Tibial nerve (tissue), 4 donors: Measurements from ENCODE around the gene MRPL21. TPM values are rescaled to one million over a fixed set of nuclear protein-coding genes. Genes with fewer than 3 reads are reported as not detected.

Experiments
- DNase-seq, 2 donors: peaks; one replicate each; pipeline ENCODE4 v3.0.0-alpha.2; 2019; ENCODE audit warnings: low spot score in 2 of 2
- H3K27ac ChIP-seq, 4 donors: fragments of 200-600 bp; sonication (generic) in 3 of 4; one replicate each; pipeline ENCODE4 v1.5.1; 2017 to 2019; ENCODE audit warnings: mild to moderate bottlenecking in 1 of 4
- H3K27me3 ChIP-seq, 2 donors: fragments of 200-600 bp; sonication (generic) in 1 of 2; one replicate each; pipeline versions ENCODE4 v1.5.1 to v1.6.0; 2017 to 2019
- H3K36me3 ChIP-seq, 3 donors: fragments of 200-600 bp; sonication (generic); one replicate each; pipeline ENCODE4 v1.5.1; 2018 to 2019
- H3K4me1 ChIP-seq, 4 donors: fragments of 200-600 bp; sonication (generic) in 3 of 4; one replicate each; pipeline ENCODE4 v1.5.1; 2017 to 2019
- H3K4me3 ChIP-seq, 4 donors: fragments of 200-600 bp; sonication (generic) in 3 of 4; one replicate each; pipeline ENCODE4 v1.5.1; 2017 to 2019; ENCODE audit warnings: mild to moderate bottlenecking in 1 of 4, moderate library complexity in 1 of 4
- H3K9me3 ChIP-seq, 4 donors: fragments of 200-600 bp; sonication (generic) in 3 of 4; one replicate each; pipeline ENCODE4 v1.5.1; 2017 to 2019
- EP300 ChIP-seq, 2 donors: sonication (generic); formaldehyde crosslinking; IDR thresholded peaks; one replicate each; pipeline ENCODE4 v1.6.1; 2017; ENCODE audit warnings: antibody characterized with exemption in 2 of 2, mild to moderate bottlenecking in 1 of 2
- POLR2A ChIP-seq, 2 donors: fragments of 450-650 bp; IDR thresholded peaks; one replicate each; pipeline ENCODE4 v1.6.1; 2017; ENCODE audit warnings: antibody characterized with exemption in 2 of 2, mild to moderate bottlenecking in 2 of 2, moderate library complexity in 2 of 2
- WGBS, 2 donors: methylation state at CpG; one replicate each; pipeline ENCODE4 v1.1.5; 2018; 5-methylcytosine and 5-hydroxymethylcytosine counted together
- total RNA-seq, 4 donors: library from RNA; depleted of rRNA; stranded (reverse); fragments of >200 nt; gene quantifications; one replicate each; pipeline ENCODE4 v1.1.0, GENCODE V29; 2016
- TF ChIP-seq, protein P1 (sequence below), 5 experiments: fragments of 200-600 bp in 3 of 5; fragments of 450-650 bp in 2 of 5; sonication (generic) in 3 of 5; IDR thresholded peaks; one replicate each; pipeline ENCODE4 v1.5.1; 2016 to 2019; ENCODE audit warnings: antibody characterized with exemption in 5 of 5, mild to moderate bottlenecking in 3 of 5, moderate library complexity in 2 of 5

The MRPL21 gene
- total RNA-seq, 4 donors from 2014 or later = 35.9 to 78.0 (median 49.8) TPM

DNA sequence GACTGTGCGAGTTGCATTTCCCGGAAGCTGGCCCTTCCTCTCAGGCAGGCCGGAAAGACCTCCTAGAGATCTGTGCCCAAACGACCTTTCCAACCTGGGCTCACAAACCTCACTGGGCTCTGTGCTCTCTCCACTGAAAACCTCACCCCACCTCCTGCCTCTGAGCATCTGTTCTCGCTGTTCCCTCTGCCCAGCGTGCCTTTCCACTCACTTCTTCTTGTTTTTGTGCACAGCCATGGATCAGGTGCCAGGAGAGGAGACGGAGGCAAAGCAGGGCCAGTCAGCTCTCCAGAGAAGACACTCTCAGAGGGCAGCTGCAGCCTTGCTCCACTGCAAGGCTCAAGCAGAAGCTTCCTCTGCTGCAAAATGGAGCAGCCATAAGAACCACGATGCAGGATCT, 51.0 kb downstream of the MRPL21 start:
- Histone ChIP-seq H3K9me3 (no peaks in the 10 kb centered on the region), H3K27ac (no peak overlapping the region), H3K36me3 (no peaks in the 10 kb centered on the region), H3K27me3 (peaks cover 0 to 21% of the 10 kb centered on the region in 2 donors), H3K4me3 (no peak overlapping the region), H3K4me1 (peaks cover 0 to 22% (median 4%) of the 10 kb centered on the region in 4 donors)
- 75 to 86% methylated on average over 8 of the region's 8 CpGs for WGBS, 2 donors
- TF ChIP-seq, protein P1, sequence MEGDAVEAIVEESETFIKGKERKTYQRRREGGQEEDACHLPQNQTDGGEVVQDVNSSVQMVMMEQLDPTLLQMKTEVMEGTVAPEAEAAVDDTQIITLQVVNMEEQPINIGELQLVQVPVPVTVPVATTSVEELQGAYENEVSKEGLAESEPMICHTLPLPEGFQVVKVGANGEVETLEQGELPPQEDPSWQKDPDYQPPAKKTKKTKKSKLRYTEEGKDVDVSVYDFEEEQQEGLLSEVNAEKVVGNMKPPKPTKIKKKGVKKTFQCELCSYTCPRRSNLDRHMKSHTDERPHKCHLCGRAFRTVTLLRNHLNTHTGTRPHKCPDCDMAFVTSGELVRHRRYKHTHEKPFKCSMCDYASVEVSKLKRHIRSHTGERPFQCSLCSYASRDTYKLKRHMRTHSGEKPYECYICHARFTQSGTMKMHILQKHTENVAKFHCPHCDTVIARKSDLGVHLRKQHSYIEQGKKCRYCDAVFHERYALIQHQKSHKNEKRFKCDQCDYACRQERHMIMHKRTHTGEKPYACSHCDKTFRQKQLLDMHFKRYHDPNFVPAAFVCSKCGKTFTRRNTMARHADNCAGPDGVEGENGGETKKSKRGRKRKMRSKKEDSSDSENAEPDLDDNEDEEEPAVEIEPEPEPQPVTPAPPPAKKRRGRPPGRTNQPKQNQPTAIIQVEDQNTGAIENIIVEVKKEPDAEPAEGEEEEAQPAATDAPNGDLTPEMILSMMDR (IDR thresholded peaks at IDR 0.05) = no peak
- no peak for DNase-seq

DNA sequence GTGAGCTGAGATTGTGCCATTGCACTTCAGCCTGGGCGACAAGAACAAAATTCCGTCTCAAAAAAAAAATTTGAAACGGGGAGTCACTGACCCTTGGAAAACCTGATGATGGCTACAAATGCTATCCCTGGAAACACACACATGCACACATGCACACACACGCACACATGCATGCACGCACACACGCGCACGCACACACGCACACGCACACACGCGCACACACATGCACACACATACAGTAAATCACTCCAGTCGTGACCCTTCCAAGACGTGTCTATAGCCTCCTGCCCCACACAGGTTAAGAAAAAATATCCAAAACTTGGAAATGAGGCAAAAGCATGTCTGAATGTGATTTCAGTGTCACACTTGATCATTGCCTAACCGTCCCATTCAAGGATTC, 55.2 kb downstream of the MRPL21 start:
- no peaks in the 10 kb centered on the region for H3K9me3 ChIP-seq
- TF ChIP-seq EP300 (IDR thresholded peaks at IDR 0.05) (no peak), POLR2A (IDR thresholded peaks at IDR 0.05) (no peak)
- peaks cover 0 to 4% of the 10 kb centered on the region in 2 donors for H3K27me3 ChIP-seq
- WGBS, 2 donors = 85 to 86% methylated on average over 15 of the region's 15 CpGs
- H3K36me3 ChIP-seq = no peaks in the 10 kb centered on the region
- H3K4me3 ChIP-seq = no peak overlapping the region
- no peak overlapping the region for H3K27ac ChIP-seq
- DNase-seq = no peak
- peaks cover 0 to 20% (median 6%) of the 10 kb centered on the region in 4 donors for H3K4me1 ChIP-seq

GRCh38 chr11:68847395-68847794, 56.2 kb downstream of the MRPL21 start:
- DNase-seq = no peak
- H3K27ac ChIP-seq = no peak overlapping the region
- TF ChIP-seq, protein P1 (IDR thresholded peaks at IDR 0.05) = no peak
- TF ChIP-seq EP300 (IDR thresholded peaks at IDR 0.05) (no peak), POLR2A (IDR thresholded peaks at IDR 0.05) (no peak)
- H3K27me3 ChIP-seq = no peaks in the 10 kb centered on the region
- no peaks in the 10 kb centered on the region for H3K36me3 ChIP-seq
- H3K4me3 ChIP-seq = no peak overlapping the region
- WGBS, 2 donors = 72 to 77% methylated on average over 4 of the region's 4 CpGs
- H3K9me3 ChIP-seq = no peaks in the 10 kb centered on the region
- H3K4me1 ChIP-seq = peaks cover 0 to 30% (median 10%) of the 10 kb centered on the region in 4 donors

DNA sequence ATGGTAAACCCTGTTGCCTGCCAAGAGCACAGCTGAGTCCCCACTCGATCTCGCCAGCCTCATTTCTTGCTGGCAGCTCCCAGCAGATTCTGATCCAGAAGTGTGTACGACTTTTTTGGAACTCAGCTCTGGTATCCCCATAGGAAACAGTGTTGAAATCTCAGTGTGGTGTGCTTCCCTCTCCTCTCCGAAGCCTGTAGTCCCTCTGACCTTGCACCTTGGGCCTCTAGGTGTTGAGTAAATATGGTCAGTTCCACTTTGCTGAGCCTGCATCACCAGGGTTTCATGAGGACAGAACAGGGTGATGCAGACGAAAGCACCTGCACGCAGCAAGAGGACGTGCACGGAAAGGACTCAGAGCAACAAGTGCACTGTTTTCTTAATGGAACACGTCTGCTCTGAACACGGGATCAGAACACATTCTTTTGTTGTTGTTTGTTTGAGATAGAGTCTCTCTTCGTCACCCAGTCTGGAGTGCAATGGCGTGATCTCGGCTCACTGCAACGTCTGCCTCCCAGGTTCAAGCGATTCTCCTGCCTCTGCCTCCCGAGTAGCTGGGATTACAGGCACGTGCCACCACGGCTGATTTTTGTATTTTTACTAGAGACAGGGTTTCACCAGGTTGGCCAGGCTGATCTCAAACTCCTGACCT, 58.2 kb downstream of the MRPL21 start:
- H3K4me1 ChIP-seq = peaks cover 0 to 38% (median 15%) of the 10 kb centered on the region in 4 donors

DNA sequence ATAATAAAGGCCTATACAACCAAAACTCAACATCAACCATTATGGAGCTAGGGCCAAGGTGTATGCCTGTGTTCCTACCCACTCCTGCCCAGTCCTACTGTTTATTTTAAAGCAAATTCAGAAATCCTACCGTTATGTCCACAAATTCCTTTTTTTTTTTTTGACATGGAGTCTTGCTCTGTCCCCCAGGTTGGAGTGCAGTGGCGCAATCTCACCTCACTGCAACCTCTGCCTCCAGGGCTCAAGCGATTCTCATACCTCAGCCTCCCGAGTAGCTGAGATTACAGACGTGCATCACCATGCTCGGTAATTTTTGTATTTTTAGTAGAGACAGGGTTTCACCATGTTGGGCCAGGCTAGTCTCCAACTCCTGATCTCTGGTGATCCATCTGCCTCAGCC, 58.8 kb downstream of the MRPL21 start:
- Histone ChIP-seq H3K27ac (no peak overlapping the region), H3K9me3 (no peaks in the 10 kb centered on the region), H3K4me3 (no peak overlapping the region), H3K27me3 (no peaks in the 10 kb centered on the region), H3K4me1 (peaks cover 0 to 45% (median 17%) of the 10 kb centered on the region in 4 donors), H3K36me3 (no peaks in the 10 kb centered on the region)
- 86 to 90% methylated on average over 6 of the region's 6 CpGs for WGBS, 2 donors
- DNase-seq = no peak
- TF ChIP-seq EP300 (IDR thresholded peaks at IDR 0.05) = no peak
- no peak for TF ChIP-seq POLR2A (IDR thresholded peaks at IDR 0.05)
- TF ChIP-seq, protein P1 (IDR thresholded peaks at IDR 0.05) = no peak

More for the DNA sequence above, 58.2 kb downstream of the MRPL21 start:
- Histone ChIP-seq H3K27me3 (no peaks in the 10 kb centered on the region), H3K9me3 (no peaks in the 10 kb centered on the region), H3K36me3 (no peaks in the 10 kb centered on the region), H3K4me3 (no peak overlapping the region), H3K27ac (no peak overlapping the region)
- 78 to 81% methylated on average over 18 of the region's 18 CpGs for WGBS, 2 donors
- DNase-seq = no peak
- peak in 1 of 2 donors; percentile 44 for TF ChIP-seq EP300 (IDR thresholded peaks at IDR 0.05)
- TF ChIP-seq, protein P1 (IDR thresholded peaks at IDR 0.05) = no peak
